HG02943 (cell line): ENCODE data around the gene ATRNL1.

Source experiments
- ATAC-seq: cut with Tn5 transposase; IDR thresholded peaks from one replicate; pipeline ENCODE4 v1.9.1; 2021; ENCODE audit warnings: mild to moderate bottlenecking, low read depth, moderate library complexity; ENCODE audit not compliant: unreplicated experiment

Gene ATRNL1

GRCh38 chr10:115936926-115937767 is 844.0 kb downstream of the ATRNL1 start:
- ATAC-seq, result no peak

GRCh38 chr10:115937768-115938056 is 844.5 kb downstream of the ATRNL1 start:
- no peak for ATAC-seq

DNA sequence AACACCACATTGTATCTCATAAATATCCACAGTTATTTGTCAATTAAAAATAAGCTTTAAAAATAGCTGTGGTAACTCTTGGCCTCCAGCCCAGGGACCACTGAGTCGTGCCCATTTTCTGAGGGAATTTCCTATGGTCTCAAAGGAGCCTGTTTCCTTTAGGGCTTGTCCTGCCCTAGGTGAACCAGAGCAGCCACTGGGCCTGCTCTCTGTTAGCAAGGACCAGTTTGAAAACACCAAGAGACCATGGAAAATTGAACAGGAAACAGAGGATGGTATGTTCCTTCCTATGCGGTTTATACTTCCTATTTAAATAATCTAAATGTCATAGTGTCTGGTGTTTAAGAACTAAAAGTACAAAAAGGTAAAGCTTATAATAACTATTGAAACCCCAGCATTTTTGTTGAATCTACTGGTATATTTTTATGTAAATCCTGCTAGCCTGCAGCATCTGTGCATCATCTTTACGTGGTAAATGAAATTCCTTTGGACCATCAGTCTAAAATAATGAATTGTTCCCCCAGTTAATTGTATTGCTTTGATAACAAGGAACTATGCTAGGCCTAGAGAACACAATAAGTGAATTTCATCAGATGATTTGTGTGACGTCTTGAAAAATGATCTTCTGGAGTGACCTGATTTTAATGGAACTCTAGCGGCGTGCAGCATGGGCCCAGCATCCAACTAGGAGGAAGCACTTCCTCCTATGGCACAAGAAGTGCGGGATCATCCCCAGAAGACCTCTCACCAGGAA is 846.1 kb downstream of the ATRNL1 start:
- no peak for ATAC-seq

DNA sequence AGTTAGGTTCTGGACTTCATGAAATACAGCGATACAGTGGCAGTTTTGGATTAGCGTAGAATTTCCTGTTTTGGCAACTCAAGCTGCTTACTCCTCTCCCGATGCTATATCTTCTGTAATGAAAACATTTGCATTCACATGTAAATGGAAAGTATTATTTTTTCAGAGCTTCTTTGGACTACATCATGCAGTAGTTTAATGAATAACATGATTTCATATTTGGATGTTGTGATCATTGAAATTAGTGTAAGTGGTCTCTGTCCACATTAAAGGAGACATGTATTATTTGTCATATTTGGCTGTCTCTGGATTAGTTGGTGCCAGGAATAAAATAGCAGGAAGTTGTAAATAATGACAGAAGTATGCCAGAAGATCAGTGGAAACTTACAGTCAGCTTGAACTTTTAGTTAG is 848.2 kb downstream of the ATRNL1 start:
- no peak for ATAC-seq

DNA sequence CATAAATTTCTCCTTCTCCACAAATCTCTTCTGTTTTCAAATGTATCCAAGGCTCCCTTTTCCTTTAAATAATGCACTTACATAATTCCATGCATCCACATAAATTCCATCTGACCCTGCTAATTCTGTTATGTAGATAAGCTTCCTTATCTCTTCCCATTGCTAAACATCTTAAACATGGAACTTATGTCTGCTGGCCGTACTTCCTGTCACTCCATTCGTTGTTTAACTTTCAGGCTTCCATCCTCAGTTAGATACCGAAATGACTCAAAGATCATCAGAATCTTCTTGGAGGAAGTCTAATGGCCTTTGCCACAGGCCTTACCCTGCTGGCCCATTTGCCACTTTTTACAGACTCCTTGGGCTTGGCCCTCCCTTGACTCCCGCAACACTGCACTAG is 848.9 kb downstream of the ATRNL1 start:
- no peak for ATAC-seq

DNA sequence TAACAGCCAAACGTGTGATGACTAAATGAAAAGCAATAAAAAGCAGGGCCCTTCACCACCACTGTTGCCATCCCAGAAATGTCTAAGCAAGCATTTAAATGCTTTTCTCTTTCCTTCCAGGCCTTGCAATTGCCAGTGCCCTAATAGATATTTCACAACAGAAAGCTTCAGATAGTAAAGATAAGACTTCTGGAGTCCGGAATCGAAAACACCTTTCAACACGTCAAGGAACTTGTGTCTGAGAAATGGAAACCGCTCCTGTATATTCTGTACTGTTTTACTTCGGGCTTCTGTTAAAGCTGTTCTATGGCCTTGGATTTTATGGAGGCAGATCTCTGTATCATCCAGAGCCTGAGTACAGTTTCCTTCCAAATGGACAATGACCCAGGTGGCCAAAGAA is 851.4 kb downstream of the ATRNL1 start:
- ATAC-seq, result no peak

GRCh38 chr10:115945701-115946445 is 852.7 kb downstream of the ATRNL1 start:
- ATAC-seq, result no peak

DNA sequence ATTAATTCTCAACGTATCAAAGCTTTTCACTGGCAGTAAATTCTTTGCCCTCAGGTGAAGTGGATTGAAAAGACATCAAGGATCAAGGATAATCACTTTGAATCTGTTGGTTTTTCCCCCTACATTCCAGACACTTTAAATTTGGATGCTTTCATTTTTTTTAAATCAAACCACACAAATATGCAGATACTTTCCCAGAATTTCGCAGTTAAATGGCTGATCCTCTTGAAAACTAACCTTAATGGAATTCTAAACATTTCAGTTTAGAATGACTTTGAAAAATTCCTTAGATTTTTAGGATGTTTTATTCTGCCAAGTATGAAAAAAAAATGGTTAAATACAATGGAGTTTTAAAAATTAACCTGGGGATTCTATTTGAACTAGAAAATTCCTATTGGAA is 853.9 kb downstream of the ATRNL1 start:
- no peak for ATAC-seq

GRCh38 chr10:115948465-115948864 is 855.3 kb downstream of the ATRNL1 start:
- no peak for ATAC-seq

DNA sequence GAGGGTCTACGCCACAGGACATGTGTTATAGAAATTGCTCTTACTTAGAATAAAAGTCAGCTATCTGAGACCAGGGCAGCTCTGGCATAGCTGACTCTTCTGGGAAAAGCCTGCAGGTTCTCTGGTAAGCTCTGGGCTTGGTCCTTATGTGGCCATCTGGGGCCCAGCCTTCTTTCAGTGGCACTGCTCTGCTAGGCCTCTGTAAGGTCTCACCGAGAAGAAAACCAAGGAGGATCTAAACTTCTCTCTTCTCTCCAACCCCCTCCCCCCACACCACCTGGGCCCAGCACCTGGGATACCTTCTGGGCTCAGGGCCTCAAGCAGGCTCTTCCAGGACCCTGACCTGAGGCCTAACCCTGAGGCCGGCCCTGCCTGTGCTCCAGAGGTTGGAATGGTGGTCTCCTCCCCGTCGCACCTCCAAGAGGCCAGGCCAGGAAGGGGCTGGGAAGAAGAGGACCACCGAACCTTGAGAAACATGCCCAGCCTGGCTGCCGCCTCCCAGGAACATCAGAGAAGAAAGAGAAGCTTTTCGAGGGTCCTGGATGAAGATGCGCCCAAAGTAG is 856.2 kb downstream of the ATRNL1 start:
- ATAC-seq, result no peak

DNA sequence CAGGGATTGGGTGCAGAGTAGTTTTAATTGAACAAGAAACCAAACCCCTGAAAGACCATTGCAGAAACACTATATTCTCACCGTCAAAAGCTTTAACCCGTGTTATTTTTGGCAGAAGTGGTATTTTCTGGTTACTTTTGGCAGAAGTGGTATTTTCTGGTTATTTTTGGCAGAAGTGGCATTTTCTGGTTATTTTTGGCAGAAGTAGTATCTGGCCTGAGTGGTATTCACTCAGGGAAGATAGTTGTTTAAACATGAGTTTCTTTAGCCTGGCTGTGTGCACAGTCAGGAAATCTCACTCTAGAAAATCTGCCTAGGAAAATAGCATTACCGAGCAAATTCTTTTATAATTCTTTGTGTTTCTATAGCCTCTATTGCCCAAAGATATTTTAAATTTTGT is 857.2 kb downstream of the ATRNL1 start:
- ATAC-seq, result no peak

- no peak for ATAC-seq
Observed at GRCh38 chr10:115951242-115951641, 858.1 kb downstream of the ATRNL1 start.

GRCh38 chr10:115953281-115953680 is 860.1 kb downstream of the ATRNL1 start:
- ATAC-seq, result no peak

DNA sequence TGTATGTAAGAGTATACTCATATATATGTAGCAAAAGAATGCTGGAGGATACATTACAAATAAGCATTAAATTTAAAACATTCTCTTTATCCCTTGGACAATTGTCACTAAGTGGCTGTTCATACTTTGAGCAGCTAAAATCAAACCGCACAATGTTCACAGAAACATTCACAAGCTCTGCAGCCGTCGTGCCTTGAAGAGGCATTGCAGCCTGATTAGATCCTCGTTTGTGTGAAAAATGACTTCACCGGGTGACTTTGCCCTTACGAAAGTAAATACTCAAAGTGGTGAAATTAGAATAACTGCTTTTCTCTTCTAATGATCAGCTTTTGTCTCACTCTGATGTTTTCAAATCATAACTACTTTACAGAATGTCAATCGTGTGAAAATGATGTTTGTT is 860.8 kb downstream of the ATRNL1 start:
- ATAC-seq, result no peak

DNA sequence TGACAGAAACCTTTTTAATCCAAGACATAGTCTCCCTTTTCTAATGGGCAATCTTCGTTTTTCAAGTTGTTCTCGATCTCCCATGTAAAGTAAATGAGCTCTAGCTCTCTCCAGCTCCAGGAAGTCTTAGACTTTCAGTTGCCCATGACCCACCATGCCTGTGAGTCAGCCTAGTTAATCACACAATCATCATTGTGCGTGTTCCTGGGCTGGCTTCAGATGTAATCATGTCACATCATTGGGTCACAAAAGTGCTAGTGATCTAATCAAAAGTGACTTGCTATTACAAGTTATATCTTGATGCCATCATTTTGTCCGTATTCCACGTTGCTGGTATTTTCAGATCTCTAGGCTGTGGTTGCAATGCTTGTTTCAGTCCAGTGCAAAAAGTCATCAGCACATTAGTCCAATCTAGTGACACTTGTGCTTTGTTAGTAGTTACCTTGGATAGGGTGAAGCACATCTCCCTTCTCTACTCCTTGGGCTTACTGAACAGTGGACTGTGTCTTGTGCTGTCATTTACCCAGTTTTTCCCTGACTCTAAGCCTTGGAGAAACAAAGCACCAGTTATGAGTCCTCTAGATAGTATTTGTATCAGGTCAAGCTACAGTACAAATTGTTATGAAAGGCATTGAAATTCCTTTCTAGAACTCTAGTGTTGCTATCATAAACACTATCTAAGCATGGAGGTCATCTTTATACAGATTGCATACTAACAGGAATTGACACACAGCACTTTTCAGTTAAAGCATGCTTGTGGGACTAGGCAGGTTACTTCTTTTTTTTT is 863.3 kb downstream of the ATRNL1 start:
- ATAC-seq, result no peak

DNA sequence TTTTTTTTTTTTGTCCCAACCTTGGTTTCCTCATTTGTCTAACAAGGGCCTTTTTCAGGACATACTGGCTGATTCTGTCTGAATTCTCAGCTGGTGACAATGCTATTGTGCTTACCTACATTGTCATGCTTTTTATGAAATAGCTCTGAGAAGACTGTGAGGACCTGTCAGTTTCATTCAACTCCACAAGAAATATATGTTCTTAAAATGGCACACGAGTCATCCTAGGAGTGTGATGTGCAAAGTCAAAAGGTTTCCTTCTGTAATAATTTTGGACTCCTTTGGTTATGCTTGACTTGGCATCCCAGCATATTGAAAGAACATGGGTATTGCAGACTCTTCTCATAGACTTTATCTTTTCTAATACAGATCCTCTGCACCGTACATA is 863.8 kb downstream of the ATRNL1 start:
- no peak for ATAC-seq

DNA sequence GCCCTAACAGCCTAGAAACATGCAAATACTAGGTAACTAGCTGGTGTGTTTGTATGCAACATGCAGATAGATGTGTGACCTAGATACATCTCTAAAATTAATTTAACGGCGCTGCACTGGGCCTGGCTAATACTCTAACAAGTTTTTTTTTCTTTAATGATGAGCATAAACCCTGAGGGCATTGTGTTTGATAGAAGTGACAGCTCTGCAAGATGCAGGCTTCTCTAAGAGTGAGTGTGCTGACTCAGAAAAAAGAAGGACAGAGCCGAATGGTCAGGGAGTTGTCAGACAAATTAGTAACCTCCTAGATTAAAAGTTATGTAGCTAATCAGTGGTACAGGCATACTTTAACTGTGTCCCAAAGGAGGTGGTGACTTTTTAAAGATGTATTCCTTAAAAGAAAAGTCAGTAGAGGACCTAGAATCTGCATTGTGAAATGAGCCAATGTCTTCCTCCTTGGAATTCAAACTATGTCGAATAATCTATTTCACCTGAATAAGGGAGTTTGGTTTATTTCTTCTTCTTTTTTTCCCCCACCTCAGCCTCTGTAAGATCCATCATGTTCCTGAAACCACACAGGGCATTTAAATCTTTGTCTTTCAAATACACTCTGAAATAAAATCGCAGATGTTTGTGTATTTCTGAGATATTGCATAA is 864.7 kb downstream of the ATRNL1 start:
- ATAC-seq, result no peak

DNA sequence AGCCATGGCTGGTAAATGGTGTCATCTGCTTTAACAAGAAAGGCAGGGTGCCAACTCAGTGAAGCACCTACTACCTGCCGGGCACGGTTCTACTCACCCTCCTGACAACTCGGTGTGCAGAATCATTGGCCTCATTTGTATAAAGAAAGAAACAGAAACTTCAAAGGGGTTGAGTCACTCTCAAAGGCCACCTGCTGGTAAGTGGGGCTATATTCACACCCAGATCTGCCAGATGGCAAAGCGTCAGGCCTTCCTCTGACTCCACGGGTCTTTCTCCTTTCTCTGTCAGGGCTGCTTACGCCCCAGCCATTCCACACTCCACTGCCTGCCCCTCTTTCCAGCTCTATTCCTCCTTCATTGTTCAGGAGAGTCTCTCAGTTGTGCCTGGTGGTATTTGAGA is 870.7 kb downstream of the ATRNL1 start:
- no peak for ATAC-seq

- no peak for ATAC-seq
Observed at GRCh38 chr10:115964827-115965226, 871.7 kb downstream of the ATRNL1 start.

- no peak for ATAC-seq
Observed at GRCh38 chr10:115965376-115965775, 872.2 kb downstream of the ATRNL1 start.
